Stimulated activated effector memory CD8-positive, alpha-beta T cell treated with anti-CD3 and anti-CD28 coated beads, Interleukin-12 subunit alpha, Interleukin-12 subunit beta, amount 100 ng/mL, for 72 hours (primary cell): ENCODE measurements around the gene COL6A1.
A peak's percentile ranks its signal among the peaks of the same experiment; 100 is the strongest.
"Not testable (repeated sequence)": the region's sequence is repeated elsewhere in the genome, so short reads cannot be mapped to it uniquely, and the experiment has no call there.

Experiments used
- ATAC-seq: fragments of 150-1000 bp; cut with Tn5 transposase; 2 replicates; pipeline ENCODE4 v1.10.0; 2021
- DNase-seq, 2 donors: peaks; one replicate each; pipeline ENCODE4 v3.0.0; 2021 to 2022; ENCODE audit warnings: low spot score in 2 of 2
- H3K27ac Mint-ChIP-seq: one replicate; pipeline ENCODE4 v1.8.0; 2022; ENCODE audit warnings: mild to moderate bottlenecking, mixed read lengths
- H3K36me3 Mint-ChIP-seq: one replicate; pipeline ENCODE4 v1.8.0; 2022; ENCODE audit warnings: mild to moderate bottlenecking, mixed read lengths
- H3K4me1 Mint-ChIP-seq: one replicate; pipeline ENCODE4 v1.8.0; 2022; ENCODE audit warnings: mixed read lengths
- H3K4me3 Mint-ChIP-seq: one replicate; pipeline ENCODE4 v1.8.0; 2022; ENCODE audit warnings: mild to moderate bottlenecking, mixed read lengths
- H3K9me3 Mint-ChIP-seq: one replicate; pipeline ENCODE4 v1.8.0; 2022; ENCODE audit warnings: mixed read lengths

COL6A1 gene

DNA sequence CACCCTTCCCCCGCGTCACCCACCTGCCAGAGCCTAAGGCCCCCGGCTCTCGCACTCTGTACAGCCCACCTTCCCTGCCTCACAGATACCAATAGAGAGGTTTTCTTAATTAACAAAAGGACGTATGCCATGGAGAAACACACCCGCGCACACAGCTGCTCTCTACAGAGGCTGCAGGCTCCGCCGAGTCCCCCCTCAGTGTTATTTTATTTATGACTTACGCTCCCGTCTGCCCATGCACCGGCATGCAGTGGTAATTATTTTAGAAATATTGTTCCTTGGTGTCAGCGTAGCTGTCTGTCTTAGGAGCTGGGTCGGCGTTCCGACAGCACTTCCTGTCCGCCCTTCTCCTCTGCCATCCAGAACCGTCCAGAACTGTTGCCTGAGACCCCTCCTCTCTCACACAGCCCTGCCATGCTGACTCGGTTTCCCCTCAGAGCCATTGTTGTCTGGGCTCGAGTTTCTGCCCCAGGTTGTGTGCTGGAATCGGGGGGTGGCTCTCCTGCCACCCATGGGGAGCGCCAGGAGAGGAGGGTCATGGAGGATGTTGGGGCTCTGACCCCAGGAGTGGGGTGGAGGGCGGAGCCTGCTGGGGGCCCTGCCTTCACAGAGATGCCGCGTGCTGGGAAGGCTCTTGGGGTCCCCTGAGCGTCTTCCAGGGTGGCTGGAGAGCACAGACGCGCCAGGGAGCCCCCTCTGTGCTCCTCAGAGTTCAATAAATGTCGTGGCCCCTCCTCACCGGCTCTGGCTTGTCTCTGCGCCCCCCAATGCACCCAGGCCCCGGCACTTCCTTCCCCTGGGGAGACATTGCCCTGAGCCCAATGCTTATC, 39.6 kb upstream of the COL6A1 start:
- H3K27ac Mint-ChIP-seq, result no peak overlapping the region
- ATAC-seq (no peak), DNase-seq (no peak)
- H3K4me3 Mint-ChIP-seq, result no peak overlapping the region
- no peaks in the 10 kb centered on the region for H3K9me3 Mint-ChIP-seq
- H3K4me1 Mint-ChIP-seq, result no peaks in the 10 kb centered on the region
- peaks cover 5% of the 10 kb centered on the region for H3K36me3 Mint-ChIP-seq

- Mint-ChIP-seq H3K9me3 (no peaks in the 10 kb centered on the region), H3K4me1 (no peaks in the 10 kb centered on the region), H3K27ac (no peak overlapping the region), H3K36me3 (peaks cover 5% of the 10 kb centered on the region), H3K4me3 (no peak overlapping the region)
- ATAC-seq, result no peak
- no peak for DNase-seq
These were observed 38.6 kb upstream of the COL6A1 start for GRCh38 chr21:45942755-45943629.

DNA sequence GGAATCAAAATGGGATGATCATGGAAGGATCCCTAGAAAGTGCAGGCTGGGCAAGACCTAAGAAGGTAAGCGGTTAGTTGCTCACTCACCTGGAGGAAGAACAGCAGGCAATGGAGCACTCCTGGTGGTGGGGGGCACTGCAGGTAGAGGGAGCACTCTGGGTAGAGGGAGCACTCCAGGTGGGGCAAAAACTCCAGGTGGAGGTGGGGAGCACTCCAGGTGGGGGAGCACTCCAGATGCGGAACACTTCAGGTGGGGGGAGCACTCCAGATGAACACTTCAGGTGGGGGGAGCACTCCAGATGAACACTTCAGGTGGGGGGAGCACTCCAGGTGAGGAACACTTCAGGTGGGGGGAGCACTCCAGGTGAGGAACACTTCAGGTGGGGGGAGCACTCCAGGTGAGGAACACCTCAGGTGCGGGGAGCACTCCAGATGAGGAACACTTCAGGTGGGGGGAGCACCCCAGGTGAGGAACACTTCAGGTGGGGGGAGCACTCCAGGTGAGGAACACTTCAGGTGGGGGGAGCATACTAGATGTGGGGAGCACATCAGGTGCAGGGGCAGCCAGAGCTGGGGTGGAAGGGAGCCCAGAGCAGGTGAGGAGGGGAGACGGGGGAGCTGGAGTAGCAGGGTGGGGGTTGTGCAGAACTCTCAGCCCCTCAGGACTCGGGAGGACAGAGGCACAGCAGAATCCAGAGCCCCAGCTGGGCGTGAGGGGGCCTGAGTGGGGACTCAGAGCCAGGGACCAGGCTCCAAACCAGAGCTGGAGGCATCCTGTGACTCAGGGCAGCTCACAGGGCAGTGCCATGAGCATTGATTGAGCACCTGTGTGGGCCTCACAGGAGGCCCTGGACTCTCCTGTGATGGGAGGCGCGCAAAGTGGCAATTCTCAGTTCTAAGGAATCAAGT, 37.7 kb upstream of the COL6A1 start:
- DNase-seq, result no peak
- no peak overlapping the region for H3K4me3 Mint-ChIP-seq
- H3K4me1 Mint-ChIP-seq, result no peaks in the 10 kb centered on the region
- no peaks in the 10 kb centered on the region for H3K9me3 Mint-ChIP-seq
- peak; percentile 33 for ATAC-seq
- H3K27ac Mint-ChIP-seq, result no peak overlapping the region
- H3K36me3 Mint-ChIP-seq, result peaks cover 5% of the 10 kb centered on the region

- Mint-ChIP-seq H3K4me1 (no peaks in the 10 kb centered on the region), H3K27ac (no peak overlapping the region), H3K9me3 (no peaks in the 10 kb centered on the region), H3K4me3 (no peak overlapping the region), H3K36me3 (peaks cover 5% of the 10 kb centered on the region)
- DNase-seq (no peak), ATAC-seq (no peak)
These were observed 37.0 kb upstream of the COL6A1 start for GRCh38 chr21:45944601-45945000.

DNA sequence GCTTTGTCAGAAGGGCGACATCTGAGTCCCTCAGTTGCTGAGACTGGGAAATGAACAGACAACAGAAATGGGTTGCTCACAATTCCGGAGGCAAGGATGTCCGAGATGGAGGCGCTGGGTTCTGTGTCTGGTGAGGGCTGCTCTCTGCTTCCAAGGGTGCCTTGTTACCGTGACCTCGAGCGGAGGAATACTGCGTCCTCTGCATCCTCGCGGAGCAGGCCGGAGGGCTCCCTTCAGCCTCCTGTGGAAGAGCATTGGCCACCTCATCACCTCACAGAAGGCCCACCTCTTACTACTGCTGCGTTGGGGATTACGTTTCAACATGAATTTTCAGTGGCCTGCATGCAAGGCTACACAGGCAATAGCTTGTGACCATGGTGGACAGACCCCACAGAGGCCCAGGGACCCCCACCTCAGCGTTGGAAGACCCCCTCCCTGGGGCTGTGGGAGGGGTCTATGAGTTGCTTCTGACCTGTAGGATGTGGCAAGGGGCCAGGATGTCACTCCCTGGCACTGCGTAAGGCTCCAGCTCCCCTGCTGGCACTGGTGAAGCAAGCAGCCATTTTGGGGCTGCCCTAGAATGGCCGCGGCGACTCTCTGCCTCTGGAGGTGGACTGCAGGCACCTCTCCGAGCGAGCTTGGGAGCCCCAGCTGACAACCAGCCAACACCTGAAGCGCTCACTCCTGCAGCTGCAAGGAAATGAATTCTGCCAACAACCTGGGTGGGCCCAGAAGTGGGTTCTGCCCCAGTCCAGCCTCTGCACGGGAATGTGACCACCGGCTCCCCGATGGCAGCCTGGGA, 36.3 kb upstream of the COL6A1 start:
- H3K4me3 Mint-ChIP-seq, result no peak overlapping the region
- peaks cover 5% of the 10 kb centered on the region for H3K36me3 Mint-ChIP-seq
- H3K9me3 Mint-ChIP-seq, result no peaks in the 10 kb centered on the region
- DNase-seq (no peak), ATAC-seq (no peak)
- H3K27ac Mint-ChIP-seq, result no peak overlapping the region
- no peaks in the 10 kb centered on the region for H3K4me1 Mint-ChIP-seq

- no peaks in the 10 kb centered on the region for H3K4me1 Mint-ChIP-seq
- no peak for DNase-seq
- no peaks in the 10 kb centered on the region for H3K9me3 Mint-ChIP-seq
- ATAC-seq, result no peak
- no peak overlapping the region for H3K4me3 Mint-ChIP-seq
- no peak overlapping the region for H3K27ac Mint-ChIP-seq
- peaks cover 5% of the 10 kb centered on the region for H3K36me3 Mint-ChIP-seq
These were observed 35.7 kb upstream of the COL6A1 start for GRCh38 chr21:45945868-45946210.

GRCh38 chr21:45947296-45947695, 34.3 kb upstream of the COL6A1 start:
- Mint-ChIP-seq H3K4me1 (no peaks in the 10 kb centered on the region), H3K27ac (no peak overlapping the region)

DNA sequence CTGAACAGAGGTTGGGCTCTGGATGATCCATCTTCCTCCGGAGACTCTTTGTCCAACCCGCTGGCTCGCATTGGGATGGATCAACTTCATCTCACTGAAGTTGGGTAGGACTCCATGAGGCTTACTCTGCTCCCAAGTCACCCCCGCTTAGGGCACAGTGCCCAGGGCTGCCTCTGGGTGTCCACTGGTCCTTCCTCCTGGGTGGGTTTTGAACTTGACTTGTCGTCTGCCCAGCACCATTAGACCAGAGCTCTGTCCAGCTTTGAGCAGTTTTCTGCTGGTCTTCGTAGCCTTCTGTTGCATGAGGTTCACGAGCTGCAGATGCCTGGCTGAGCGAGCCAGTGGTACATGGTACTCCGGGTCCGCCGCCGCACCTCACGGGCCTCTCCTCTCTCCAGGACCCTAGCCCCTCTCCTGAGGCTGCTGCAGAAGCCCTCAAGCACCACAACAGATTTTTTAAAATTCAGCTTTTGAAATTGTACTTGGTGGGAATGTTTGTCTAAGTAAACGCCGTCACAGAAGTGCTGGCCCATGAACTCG, 33.8 kb upstream of the COL6A1 start:
- H3K27ac Mint-ChIP-seq, result no peak overlapping the region
- H3K4me3 Mint-ChIP-seq, result no peak overlapping the region
- H3K9me3 Mint-ChIP-seq, result no peaks in the 10 kb centered on the region
- ATAC-seq (no peak), DNase-seq (no peak)
- H3K36me3 Mint-ChIP-seq, result peaks cover 5% of the 10 kb centered on the region
- H3K4me1 Mint-ChIP-seq, result no peaks in the 10 kb centered on the region

More at GRCh38 chr21:45947296-45947695, 34.3 kb upstream of the COL6A1 start:
- ATAC-seq (no peak), DNase-seq (no peak)
- no peak overlapping the region for H3K4me3 Mint-ChIP-seq
- no peaks in the 10 kb centered on the region for H3K9me3 Mint-ChIP-seq
- peaks cover 5% of the 10 kb centered on the region for H3K36me3 Mint-ChIP-seq

GRCh38 chr21:45948576-45949141, 32.9 kb upstream of the COL6A1 start:
- H3K9me3 Mint-ChIP-seq, result no peaks in the 10 kb centered on the region
- no peak overlapping the region for H3K4me3 Mint-ChIP-seq
- no peak overlapping the region for H3K27ac Mint-ChIP-seq
- H3K36me3 Mint-ChIP-seq, result no peaks in the 10 kb centered on the region
- ATAC-seq (no peak), DNase-seq (no peak)
- H3K4me1 Mint-ChIP-seq, result no peaks in the 10 kb centered on the region

DNA sequence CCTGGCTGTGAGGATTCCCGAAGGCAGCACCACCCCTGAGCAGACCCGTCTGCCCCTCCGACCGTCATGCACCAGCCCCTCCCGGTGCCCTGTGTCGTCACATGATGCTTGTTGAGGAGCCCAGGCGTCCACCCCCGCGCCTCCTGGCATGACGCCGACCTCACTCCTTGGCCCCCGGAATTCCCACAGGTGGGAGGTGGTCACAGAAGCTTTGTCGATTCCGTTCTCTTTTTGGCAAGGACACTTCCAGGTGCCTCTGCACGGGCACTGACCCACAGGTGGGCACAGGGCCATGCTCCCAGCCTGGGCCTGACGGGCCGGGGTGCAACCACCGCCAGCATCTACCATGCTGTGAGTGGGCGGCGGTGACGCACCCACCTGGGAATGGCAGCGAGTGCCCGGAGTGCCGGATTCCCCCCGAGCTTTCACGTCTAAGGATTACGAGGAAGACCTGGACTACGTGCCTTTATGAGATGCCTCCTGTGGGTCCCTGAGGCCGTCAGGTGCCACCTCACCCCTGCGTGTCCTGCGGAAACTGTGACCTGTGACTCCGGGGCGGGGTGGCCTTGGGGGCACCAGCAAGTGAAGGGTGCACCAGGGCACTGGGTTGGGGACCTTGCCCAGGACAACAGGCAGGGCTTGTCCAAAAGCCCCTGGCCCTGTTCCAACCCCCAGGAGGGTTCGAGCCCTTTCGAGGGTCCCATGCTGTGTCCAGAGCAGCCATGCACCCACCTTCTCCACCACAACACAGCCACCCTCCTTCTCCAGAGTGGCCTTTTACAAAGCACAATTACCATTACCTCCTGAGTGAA, 31.4 kb upstream of the COL6A1 start:
- Mint-ChIP-seq H3K4me3 (no peak overlapping the region), H3K9me3 (no peaks in the 10 kb centered on the region), H3K4me1 (no peaks in the 10 kb centered on the region), H3K36me3 (no peaks in the 10 kb centered on the region), H3K27ac (no peak overlapping the region)
- ATAC-seq, result no peak
- no peak for DNase-seq

- DNase-seq, result no peak
- H3K4me3 Mint-ChIP-seq, result no peak overlapping the region
- no peaks in the 10 kb centered on the region for H3K36me3 Mint-ChIP-seq
- no peak for ATAC-seq
- no peaks in the 10 kb centered on the region for H3K9me3 Mint-ChIP-seq
- H3K27ac Mint-ChIP-seq, result no peak overlapping the region
- no peaks in the 10 kb centered on the region for H3K4me1 Mint-ChIP-seq
These were observed 30.6 kb upstream of the COL6A1 start for GRCh38 chr21:45950740-45951515.

DNA sequence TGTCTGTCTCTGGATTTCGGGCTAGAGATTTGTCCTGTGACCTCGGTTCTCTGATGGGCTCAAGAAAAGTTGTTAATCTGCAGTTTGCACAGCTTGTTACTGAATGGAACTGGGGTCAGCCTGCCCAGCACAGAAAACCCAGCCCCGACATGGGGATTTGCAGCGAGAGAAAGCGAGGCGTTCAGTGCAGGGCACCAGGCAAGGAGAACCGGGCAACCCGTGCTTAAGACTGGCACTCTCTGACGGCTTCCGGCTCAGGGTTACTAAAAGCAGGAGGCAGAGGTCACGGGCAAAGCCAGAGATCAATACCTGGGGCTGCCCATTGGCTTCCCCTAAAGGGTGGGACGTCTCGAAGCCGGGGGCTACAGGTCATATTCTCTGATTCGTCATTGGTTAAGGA, 29.9 kb upstream of the COL6A1 start:
- no peaks in the 10 kb centered on the region for H3K36me3 Mint-ChIP-seq
- no peak overlapping the region for H3K4me3 Mint-ChIP-seq
- H3K27ac Mint-ChIP-seq, result no peak overlapping the region
- no peaks in the 10 kb centered on the region for H3K9me3 Mint-ChIP-seq
- ATAC-seq (no peak), DNase-seq (no peak)
- H3K4me1 Mint-ChIP-seq, result no peaks in the 10 kb centered on the region

- not testable (repeated sequence) for H3K4me3 Mint-ChIP-seq, H3K9me3 Mint-ChIP-seq, ATAC-seq, H3K36me3 Mint-ChIP-seq, H3K4me1 Mint-ChIP-seq, DNase-seq, H3K27ac Mint-ChIP-seq
These were observed 29.0 kb upstream of the COL6A1 start for GRCh38 chr21:45952527-45952926.
